ENCODE measurements around the gene CABP1.

Gene CABP1

DNA sequence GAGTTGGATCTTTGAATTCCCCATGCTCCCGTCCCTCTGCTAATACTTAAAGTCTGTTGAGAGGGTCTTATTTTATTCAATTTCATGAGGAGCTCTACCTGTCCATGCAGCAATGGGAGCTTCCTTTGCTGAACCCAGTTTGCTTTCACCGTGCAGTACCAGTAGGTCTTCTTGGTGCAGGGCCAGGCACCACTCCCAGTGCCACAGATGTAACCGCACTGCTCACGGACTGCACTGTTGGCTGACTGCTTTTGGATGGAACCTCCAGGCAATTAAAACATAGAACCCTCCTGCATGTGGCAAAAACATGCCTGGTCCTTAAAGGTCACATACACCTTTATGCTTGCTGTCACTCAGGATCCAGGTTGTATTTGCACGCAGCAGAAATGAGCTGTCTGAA, 9.3 kb upstream of the CABP1 start:
- no peak for DNase-seq (ENCODE audit: low read depth)

DNA sequence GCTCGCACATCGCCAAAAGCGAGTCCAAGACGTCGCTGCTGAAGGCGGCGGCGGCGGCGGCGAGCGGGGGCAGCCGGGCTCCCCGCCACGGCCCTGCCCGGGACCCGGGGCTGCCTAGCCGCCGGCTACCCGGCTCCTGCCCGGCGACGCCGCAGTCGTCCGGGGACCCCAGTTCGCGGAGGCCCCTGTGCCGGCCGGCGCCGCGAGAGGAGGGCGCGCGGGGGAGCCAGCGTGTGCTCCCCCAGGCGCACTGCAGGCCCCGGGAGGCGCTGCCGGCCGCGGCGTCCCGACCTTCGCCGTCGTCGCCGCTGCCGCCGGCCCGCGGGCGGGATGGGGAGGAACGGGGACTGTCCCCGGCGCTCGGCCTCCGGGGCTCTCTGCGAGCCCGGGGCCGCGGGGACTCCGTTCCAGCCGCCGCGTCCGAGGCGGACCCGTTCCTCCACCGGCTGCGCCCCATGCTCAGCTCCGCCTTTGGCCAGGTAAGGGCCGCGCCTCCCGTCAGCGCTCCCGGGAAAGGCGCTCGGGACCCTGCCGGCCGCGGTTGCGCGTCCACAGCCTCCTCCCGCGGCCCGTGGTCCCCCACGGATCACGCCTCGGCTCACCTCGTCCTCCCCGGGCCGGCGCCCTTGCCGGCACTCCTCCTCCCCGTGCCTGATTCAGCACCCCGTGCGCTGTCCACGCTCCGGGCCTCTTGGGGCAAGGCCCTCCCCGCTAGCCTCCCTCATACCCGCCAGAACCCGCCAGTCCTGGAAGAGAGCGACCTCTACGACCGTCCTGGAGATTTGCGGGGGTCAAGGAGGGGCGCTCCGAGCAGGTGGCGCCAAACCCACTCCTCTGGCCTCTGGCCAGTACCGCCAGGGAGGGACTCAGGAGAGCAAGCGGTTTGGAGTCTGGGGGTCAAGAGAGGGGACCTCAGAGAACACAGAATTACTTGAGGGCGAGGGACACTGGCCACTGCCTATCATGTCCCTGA, 721 bp downstream of the CABP1 start:
- no peak for DNase-seq (ENCODE audit: low read depth)

DNA sequence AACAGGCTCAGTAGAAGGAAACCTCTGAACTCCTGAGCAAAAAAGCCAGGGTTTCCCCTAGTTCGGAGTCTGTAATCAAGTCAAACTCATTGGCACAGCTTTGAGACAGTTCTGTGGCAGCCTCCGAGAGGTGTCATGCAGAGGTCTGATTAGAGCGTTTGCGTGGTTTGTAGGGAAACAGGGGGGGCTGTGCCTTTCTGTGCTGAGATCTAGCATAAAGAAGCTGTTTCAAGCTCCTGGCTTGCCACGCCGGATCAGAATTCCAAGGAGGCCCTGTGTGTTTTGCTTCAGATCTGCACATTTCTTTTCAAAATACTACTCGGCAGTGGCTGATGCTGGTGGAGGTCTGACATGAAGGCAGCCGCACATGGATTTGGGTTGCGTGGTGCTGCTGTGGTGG, 1.7 kb downstream of the CABP1 start:
- DNase-seq (ENCODE audit: low read depth): no peak

DNA sequence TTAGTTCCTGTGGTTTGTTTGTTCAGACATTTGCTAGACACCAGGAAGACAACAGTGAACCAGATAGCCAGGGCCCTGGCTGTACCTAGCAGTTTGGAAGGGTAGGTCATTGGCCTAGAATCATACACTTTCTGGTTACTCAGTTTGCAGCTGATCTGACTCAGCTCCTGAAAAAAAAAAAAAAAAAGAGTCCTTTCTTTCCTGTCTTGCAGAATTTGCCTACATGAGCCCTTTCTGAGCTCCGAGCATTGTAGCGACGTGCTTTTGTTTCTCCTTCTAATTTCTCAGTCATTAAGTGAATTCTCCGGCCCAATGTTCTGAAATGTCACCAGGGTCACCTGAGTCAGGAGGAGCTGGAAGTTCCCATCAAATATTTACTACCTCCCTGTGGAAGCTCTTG, 2.4 kb downstream of the CABP1 start:
- DNase-seq (ENCODE audit: low read depth): no peak

DNA sequence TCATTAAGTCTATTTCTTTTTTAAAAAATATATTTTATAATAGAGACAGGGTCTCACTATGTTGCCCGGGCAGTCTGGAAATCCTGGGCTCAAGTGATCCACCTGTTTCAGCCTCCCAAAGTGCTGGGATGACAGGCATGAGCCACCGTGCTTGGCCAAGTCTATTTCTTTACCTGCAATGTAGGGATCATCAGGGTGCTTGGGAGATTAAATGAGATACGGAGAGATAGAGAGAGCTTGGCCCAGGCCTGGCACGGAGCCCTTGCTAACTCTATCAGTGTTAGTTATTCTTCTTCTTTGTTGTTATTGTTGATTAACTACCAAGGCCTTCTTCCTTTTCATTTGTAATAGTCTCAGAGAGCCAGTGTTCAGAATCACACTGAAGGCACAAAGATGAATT, 3.1 kb downstream of the CABP1 start:
- no peak for DNase-seq (ENCODE audit: low read depth)

DNA sequence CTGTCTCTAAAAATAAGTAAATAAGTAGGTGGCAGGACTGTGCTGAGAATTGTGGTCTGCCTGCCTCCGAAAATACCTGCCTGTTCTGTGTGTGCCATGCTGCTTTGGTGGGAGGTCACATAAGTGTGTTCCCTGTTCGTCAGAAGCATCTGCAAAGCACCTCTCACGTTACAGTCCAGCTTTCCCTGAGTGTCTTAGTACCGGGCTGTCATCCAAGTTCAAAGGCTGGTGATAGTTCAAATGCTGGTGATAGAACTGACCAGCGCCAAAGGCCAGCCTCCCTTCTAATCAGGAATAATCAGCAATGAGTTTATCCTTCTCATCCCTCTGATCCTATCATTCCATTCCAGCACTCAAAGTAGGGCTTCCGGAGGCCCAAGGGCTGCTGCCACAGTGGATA, 5.6 kb downstream of the CABP1 start:
- no peak for DNase-seq (ENCODE audit: low read depth)

DNA sequence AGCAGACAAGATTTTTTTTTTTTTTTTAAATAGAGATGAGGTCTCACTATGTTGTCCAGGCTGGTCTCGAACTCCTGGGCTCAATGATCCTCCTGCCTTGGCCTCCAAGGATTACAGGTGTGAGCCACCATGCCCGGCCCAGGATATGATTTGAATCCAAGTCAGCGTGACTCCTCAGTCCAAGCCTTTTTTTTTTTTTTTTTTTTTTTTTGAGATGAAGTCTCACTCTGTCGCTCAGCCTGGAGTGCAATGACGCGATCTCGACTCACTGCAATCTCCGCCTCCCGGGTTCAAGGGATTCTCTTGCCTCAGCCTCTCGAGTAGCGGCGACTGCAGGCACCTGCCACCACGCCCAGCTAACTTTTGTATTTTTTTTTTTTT, 6.9 kb downstream of the CABP1 start:
- no peak for DNase-seq (ENCODE audit: low read depth)

DNA sequence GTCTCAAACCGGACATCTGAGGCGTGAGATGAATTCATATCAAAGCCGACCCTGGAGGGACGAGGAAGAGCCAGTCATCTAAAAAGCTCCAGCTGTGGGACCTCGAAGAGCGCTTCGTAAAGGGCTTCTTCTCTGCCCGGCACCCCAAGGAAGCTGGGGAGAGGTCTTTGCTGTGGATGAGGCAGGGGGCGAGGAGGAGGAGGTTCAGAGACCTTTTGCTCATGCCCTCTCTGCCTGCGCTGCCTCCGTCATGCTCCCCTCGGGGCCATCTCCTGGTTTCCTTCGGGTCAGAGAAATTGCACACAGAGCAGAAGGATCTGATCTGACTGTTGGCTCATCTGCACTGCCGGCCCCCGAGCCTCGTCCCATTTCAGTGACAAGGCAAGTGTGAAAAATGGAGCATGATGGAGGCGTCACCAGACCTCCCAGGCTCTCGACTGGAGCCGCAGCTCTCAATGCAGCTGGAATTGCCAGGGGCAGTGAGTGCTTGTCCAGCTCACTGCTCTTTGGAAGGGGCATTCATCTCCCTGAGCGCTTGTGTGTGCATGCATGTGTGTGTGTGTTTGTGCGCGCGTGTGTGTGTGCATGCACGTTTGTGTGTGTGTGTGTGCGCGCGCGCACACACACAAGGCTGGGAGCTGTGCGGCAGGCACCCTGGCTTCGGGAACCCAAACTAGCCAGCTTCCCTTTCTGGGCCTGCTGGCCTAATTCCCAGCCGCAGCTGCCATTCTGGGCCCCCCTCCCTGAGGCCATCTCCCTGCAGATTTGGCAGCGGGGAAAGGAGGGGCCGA, 9.2 kb downstream of the CABP1 start:
- no peak for DNase-seq (ENCODE audit: low read depth)

DNA sequence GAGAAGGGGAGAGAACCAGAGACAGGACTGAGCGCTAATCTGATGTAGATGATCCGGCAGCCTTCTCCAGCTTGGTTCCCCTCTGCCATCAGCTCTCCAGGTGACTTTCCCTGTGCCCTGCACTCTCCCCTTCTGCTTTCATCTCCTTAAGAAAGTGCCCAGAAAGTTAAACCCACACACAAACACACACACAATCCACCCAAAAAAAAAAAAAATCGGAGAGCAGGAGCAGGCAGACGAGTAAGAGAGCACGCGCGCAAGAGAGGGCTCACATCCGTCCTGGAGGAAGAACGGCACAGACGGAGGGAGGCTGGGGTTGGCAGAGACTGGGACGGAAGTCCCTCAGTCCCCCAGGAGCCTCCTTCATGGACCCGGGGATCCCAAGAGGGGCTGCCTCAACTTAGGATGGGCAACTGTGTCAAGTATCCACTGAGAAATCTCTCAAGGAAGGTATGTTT, 9.8 kb downstream of the CABP1 start:
- no peak for DNase-seq (ENCODE audit: low read depth)

DNA sequence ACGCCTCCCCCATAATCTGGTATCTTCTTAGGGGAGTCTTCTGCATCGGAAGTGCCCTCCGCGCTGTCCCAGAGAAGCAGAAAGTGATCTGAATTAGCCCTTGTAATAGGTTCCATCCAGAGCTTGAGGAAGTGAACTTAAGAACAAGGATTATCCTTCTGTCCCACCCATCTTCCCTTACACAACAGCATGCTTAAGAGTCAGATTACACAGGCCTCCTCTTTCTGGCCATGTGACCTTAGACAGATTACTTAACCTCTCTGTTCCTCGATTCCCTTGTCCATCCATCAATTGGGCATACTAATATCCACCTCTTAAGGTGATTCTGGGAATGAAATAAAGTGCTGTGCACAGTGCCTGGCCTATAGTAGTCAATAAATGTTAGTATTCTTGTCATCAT, 11.4 kb downstream of the CABP1 start:
- DNase-seq (ENCODE audit: low read depth): no peak

DNA sequence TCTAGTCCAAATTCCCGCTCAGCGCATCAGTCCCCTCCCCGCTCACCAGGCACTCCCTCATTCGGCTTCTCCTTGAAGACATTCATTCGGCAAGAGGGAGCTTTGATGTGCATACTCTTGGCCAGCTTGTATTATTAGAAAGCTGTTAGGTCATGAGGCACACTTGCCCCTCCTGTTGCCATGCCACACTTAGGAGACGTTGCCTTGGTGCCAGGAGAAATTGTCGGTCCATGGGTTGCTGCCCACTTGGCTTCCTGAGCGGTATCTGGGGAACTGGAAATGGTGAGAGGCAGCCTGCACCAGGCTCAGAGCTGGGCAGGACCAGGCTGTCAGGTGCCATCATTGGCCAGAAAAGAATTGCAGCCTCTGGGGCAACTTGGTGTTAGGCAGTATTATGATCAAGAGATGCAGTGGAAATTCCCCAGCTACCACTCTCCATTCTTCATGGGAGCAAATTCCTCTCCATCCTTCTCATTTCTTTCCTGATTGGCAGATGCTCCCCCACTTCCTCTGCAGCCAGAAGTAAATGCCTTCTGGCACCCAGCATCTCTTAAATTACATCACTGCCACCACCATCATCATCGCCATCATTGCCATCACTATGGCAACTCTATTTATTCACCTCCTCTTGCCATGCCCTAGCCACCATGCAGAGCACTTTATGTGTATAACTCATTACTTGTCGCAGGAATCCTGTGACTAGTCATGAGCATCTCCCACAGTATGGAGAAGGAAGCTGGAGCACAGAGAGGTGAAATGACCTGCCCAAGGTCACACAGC, 12.4 kb downstream of the CABP1 start:
- no peak for DNase-seq (ENCODE audit: low read depth)

DNA sequence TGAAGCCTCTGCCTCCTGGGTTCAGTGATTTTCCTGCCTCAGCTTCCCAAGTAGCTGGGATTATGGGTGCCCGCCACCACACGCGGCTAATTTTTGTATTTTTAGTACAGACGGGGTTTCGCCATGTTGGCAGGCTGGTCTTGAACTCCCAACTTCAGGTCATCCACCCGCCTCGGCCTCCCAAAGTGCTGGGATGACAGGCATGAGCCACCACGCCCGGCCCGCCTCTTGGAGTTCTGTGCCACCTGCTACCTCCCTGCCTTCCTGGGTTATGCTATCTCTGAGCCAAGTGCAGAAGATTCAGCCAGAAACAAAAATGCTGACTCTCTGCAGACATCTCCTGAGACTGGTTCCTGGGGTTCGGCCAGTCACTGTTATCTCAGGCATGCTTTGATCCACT, 13.2 kb downstream of the CABP1 start:
- DNase-seq (ENCODE audit: low read depth): no peak

DNA sequence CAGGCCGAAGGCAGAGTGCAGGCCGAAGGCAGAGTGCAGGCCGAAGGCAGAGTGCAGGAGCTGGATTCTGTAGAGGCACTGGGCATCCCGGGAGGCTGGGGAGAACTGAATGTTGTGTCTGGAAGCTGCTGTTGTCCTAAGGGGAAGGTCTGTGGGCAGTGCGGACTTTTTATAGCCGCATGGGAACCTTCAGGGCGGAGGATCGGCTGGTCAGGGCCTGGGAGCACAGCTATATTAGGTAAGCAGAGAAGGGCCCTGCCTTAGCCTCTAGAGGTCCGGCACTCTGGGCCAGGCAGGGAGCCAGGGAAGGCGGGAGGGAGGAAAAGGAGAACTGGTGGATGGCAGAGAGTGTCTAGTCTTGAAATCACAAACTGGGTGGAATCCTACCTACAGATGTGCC, 14.2 kb downstream of the CABP1 start:
- DNase-seq (ENCODE audit: low read depth): no peak

DNA sequence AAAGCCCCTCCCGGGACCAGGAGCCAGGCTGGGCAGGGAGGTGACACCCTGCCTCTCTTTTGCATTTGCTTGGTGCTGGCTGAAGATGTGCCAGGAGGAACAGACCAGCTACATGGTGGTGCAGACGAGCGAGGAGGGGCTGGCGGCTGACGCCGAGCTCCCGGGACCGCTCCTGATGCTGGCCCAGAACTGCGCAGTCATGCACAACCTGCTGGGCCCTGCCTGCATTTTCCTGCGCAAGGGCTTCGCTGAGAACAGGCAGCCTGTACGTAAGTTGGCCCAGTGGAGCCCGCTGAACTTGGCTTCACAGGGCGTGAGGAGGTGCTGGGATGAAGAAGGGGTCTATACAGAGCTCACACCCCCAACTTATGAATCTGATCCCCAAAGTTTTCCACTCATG, 15.6 kb downstream of the CABP1 start:
- no peak for DNase-seq (ENCODE audit: low read depth)

DNA sequence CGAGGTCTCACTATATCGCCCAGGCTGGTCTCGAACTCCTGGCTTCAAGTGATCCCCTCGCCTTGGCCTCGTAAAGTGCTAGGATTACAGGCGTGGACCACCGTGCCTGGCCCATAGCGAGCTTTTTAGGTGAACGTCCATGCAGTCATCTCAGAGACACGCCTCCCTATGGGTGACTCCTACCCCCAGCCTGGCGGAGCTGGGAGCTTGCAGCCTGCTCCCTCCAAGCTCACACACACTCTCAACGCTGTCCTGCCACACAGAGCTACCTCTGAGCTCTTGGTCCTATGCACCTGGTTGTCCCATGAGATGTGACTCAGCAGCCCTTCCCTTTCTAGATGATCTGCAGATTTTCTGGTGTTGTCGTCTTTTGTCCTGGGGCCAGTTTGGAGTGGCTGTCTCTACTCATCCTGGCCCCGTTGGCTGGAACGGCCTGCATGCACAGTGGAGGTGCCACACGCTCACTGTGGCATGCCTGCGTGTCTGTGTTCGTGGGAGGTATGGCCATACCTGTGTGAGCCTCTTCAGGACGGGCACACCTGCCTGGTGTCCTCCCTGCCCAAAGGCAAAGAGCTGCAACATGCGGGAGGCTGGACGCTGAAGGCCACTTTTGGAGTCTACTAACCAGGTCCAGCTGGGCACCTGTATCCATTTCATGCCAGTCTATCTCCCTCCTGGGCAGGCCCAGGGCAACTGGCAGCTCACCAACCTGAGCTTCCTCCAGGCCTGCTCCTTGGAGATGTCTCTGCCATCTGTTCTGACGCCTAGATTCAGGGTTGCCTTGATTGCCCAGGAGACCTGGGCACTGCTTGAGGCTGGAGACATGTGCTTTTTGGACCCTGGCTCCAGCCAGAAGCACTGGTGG, 18.1 kb downstream of the CABP1 start:
- no peak for DNase-seq (ENCODE audit: low read depth)

DNA sequence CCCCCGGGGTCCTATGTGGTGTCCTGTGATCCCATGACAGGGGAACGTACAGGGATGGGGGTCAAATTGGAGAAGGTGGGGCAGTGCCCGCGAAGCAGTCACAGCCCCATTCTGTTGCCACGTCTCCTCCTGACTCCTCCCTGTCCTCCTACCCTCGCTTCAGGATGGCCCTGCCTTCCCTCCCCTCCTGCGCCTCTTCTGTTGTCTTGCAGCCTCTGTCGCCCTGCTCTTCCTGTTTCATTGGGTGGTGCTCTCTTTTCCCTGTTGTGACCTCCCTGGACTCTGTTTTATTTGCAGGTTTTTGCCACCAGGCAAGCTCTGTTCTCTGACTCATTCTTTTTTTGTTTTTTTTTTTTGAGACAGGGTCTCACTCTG, 18.7 kb downstream of the CABP1 start:
- DNase-seq (ENCODE audit: low read depth): no peak

DNA sequence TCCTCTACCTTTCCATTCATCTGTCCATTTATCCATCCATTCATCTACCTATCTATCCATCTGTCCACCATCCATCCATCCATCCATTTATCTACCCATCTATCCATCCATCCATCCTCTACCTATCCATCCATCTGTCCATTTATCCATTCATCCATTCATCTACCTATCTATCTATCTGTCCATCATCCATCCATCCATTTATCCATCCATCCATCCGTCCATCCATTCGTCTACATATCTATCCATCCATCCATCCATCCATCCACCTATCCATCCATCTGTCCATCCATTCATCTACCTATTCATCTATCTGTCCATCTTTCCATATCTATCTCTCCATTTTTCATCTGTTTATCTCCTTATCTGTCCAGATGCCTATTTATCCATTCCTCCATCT, 21.0 kb downstream of the CABP1 start:
- DNase-seq (ENCODE audit: low read depth): no peak

DNA sequence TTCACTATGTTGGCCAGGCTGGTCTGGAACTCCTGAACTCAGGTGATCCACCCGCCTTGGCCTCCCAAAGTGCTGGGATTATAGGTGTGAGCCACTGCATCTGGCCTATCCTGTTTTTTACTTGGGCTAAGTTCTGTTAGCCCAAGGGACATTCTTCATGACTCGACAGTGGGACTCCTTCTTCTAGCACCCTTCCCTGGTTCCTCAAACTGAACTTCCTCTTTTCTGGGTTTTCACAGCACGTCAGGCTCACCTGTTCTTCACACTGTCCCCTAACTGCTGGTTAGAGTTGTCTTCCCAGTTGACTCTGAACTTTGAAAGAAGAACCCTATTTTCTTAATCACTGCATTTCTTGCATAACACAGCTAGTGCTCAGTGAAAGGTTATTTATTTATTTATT, 22.5 kb downstream of the CABP1 start:
- no peak for DNase-seq (ENCODE audit: low read depth)

DNA sequence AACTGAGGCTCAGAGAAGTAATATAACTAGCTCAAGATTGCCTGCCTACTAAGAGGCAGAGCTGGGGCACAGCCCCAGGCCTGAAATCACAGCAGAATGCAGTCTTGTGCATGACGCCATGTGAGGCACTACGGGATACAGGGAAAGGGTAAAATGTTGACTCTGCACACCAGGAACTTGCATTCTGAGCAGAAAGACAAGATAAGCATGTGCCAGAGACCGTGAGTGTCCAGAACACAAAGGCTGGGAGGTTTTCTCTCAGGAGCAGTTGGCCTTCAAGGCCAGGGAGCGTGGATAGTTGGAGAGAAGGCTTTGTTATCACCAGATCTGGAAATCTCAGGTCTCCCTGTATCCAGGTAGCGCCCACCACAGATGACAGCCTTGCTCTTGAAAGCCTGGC, 23.3 kb downstream of the CABP1 start:
- no peak for DNase-seq (ENCODE audit: low read depth)

DNA sequence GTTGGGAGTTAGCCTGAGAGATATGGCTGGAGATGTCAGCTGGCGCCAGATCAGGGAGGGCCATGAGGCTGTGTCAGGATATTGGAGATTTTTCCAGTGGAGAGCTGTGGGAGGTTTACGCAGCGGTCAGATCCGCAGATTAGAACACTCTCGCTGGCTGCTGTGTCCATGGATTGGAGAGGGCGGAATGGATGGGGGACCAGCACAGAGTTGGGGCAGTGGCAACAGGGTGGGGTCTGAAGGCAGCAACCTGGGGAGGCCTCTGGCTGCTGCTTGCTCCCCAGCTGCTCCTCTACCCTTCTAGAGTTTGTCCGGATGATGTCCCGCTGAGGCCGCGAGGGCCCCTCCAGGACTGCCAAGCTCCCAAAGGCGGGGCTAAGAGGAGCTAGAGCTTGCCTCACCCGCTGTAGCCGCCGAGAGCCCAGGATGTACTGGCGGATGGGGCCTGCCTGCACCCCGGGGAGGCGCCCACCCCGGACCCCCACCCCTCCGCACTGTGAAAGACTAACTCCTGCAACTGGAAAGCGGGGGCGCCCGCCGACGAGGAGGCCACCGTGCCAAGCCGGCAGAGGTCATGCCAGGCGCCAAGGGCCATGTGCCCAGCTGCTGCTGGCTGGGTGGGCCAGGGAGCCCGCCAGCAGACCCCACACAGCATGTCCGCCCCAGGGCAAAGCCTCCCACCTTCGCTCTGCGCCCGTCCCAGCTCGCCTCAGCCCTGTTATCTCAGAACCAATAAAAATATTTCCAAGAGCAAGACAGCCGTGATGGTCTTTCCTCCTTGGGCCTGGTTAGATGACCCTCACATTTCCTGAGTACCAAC, 26.4 kb downstream of the CABP1 start:
- no peak for DNase-seq (ENCODE audit: low read depth)
